ENCODE measurements around the gene UPF3A. TPM values are rescaled to one million over a fixed set of nuclear protein-coding genes. Genes with fewer than 3 reads are reported as not detected.
"Not testable (repeated sequence)": the region's sequence is repeated elsewhere in the genome, so short reads cannot be mapped to it uniquely, and the experiment has no call there.

Gene UPF3A
- total and polyA plus RNA-seq, 2 experiments from 2014 or later: 35.7 to 48.9 TPM

GRCh38 chr13:114338959-114339358 lies 57.6 kb downstream of the UPF3A start:
- Histone ChIP-seq H3K4me3 (no peak overlapping the region), H3K4me1 (ENCODE audit: insufficient read depth) (peaks cover 6% of the 10 kb centered on the region), H2AFZ (no peak overlapping the region), H3K27ac (no peak overlapping the region), H4K20me1 (ENCODE audit: insufficient read depth, poor library complexity, severe bottlenecking) (no peaks in the 10 kb centered on the region), H3K36me3 (replicated peaks; ENCODE audit: insufficient read depth, low read depth) (no peaks in the 10 kb centered on the region), H3K79me2 (no peaks in the 10 kb centered on the region), H3K27me3 (no peaks in the 10 kb centered on the region), H3K9me3 (ENCODE audit: low read depth) (no peaks in the 10 kb centered on the region), H3K9me2 (replicated peaks; ENCODE audit: insufficient read depth) (no peaks in the 10 kb centered on the region), H3K4me2 (no peak overlapping the region)
- 90% methylated on average over 5 of the region's 5 CpGs for WGBS (ENCODE audit: low lambda C conversion rate, missing lambda C conversion rate)
- DNase-seq (ENCODE audit: low spot score): no peak
- no peak for TF ChIP-seq CTCF (IDR thresholded peaks at IDR 0.05; ENCODE audit: poor library complexity)

GRCh38 chr13:114339857-114340534 lies 58.6 kb downstream of the UPF3A start:
- H4K20me1 ChIP-seq (ENCODE audit: insufficient read depth, poor library complexity, severe bottlenecking): no peaks in the 10 kb centered on the region
- DNase-seq (ENCODE audit: low spot score): no peak
- H3K79me2 ChIP-seq: no peaks in the 10 kb centered on the region
- peaks cover 10% of the 10 kb centered on the region for H3K4me1 ChIP-seq (ENCODE audit: insufficient read depth)
- no peak overlapping the region for H3K4me3 ChIP-seq
- no peaks in the 10 kb centered on the region for H3K9me2 ChIP-seq (replicated peaks; ENCODE audit: insufficient read depth)
- TF ChIP-seq EZH2phosphoT487 (IDR thresholded peaks at IDR 0.05; ENCODE audit: low read depth, severe bottlenecking, unreplicated experiment) (no peak), CTCF (IDR thresholded peaks at IDR 0.05; ENCODE audit: poor library complexity) (peak; percentile 55)
- H3K9me3 ChIP-seq (ENCODE audit: low read depth): no peaks in the 10 kb centered on the region
- WGBS (ENCODE audit: low lambda C conversion rate, missing lambda C conversion rate): 87% methylated on average over 10 of the region's 10 CpGs
- H3K27ac ChIP-seq: no peak overlapping the region
- no peak overlapping the region for H2AFZ ChIP-seq
- H3K4me2 ChIP-seq: no peak overlapping the region
- no peaks in the 10 kb centered on the region for H3K27me3 ChIP-seq
- H3K36me3 ChIP-seq (replicated peaks; ENCODE audit: insufficient read depth, low read depth): no peaks in the 10 kb centered on the region

DNA sequence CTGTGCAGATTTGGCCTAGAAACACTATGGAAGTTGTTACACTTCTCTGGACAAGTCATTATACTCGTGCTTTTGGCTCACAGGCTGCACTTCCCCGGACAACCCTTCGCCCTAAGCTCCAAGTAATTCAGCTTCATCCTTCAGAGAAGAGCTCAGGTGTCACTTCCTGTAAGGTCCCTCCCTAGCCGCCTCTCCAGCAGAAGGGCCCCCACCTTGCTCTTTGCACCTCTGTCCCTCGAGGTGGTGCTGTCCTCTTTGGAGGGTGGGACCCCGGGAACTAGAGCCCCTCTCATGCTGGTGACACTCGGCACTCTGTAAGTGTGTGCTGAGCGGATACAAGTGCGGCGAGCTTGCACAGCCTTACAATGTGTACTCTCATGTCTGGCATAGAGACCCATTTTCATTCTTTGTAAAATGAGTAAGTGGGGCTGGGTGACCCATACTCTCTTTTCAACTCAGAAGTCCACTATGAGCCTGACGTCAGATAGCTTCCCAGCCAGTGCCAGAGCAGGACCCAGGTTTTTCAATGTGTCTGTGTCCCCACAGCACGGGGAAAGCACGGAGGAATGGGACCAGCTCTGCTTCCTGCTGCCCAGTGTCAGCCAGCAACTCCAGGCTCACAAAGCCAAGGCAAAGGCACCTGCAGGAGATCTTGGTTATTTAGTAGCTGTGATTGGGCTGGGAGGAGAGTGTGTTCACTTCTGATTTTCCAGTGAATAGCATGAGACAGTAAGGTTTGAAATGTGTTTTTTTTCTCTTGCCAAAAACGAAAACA lies 59.8 kb downstream of the UPF3A start:
- no peak overlapping the region for H3K4me3 ChIP-seq
- no peak for TF ChIP-seq CTCF (IDR thresholded peaks at IDR 0.05; ENCODE audit: poor library complexity)
- TF ChIP-seq EZH2 (IDR thresholded peaks at IDR 0.05; ENCODE audit: borderline replicate concordance): no peak
- TF ChIP-seq EZH2phosphoT487 (IDR thresholded peaks at IDR 0.05; ENCODE audit: low read depth, severe bottlenecking, unreplicated experiment): no peak
- H4K20me1 ChIP-seq (ENCODE audit: insufficient read depth, poor library complexity, severe bottlenecking): no peaks in the 10 kb centered on the region
- peaks cover 10% of the 10 kb centered on the region for H3K4me1 ChIP-seq (ENCODE audit: insufficient read depth)
- no peaks in the 10 kb centered on the region for H3K36me3 ChIP-seq (replicated peaks; ENCODE audit: insufficient read depth, low read depth)
- 69% methylated on average over 14 of the region's 14 CpGs for WGBS (ENCODE audit: low lambda C conversion rate, missing lambda C conversion rate)
- no peaks in the 10 kb centered on the region for H3K9me3 ChIP-seq (ENCODE audit: low read depth)
- DNase-seq (ENCODE audit: low spot score): no peak
- H3K27me3 ChIP-seq: no peaks in the 10 kb centered on the region
- no peak overlapping the region for H2AFZ ChIP-seq
- no peaks in the 10 kb centered on the region for H3K79me2 ChIP-seq
- no peak overlapping the region for H3K4me2 ChIP-seq
- no peak overlapping the region for H3K27ac ChIP-seq
- no peaks in the 10 kb centered on the region for H3K9me2 ChIP-seq (replicated peaks; ENCODE audit: insufficient read depth)

DNA sequence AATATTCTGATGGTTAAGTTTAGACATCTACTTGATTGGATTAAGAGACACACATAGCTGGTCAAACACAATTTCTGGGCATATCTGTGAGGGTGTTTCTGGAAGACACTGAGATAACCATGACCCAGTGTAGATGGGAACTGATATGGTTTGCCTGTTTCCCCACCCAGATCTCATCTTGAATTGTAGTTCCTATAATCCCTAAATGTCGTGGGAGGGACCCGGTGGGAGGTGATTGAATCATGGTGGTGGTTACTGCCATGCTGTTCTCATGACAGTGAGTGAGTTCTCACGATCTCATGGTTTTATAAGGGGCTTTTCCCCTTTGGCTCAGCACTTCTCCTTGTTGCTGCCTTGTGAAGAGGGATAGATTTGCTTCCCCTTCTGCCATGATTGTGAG lies 65.9 kb downstream of the UPF3A start:
- not testable (repeated sequence) for H3K27me3 ChIP-seq; H3K4me2 ChIP-seq; H4K20me1 ChIP-seq (ENCODE audit: insufficient read depth, poor library complexity, severe bottlenecking); H3K79me2 ChIP-seq; H3K4me1 ChIP-seq (ENCODE audit: insufficient read depth); H2AFZ ChIP-seq; H3K4me3 ChIP-seq; DNase-seq (ENCODE audit: low spot score); H3K9me2 ChIP-seq (replicated peaks; ENCODE audit: insufficient read depth); H3K9me3 ChIP-seq (ENCODE audit: low read depth); H3K36me3 ChIP-seq (replicated peaks; ENCODE audit: insufficient read depth, low read depth); H3K27ac ChIP-seq
- WGBS (ENCODE audit: low lambda C conversion rate, missing lambda C conversion rate): 64% methylated on average over 3 of the region's 3 CpGs

All from hepatocyte (in vitro differentiated cells).